Smooth muscle cell (in vitro differentiated cells): ENCODE measurements around the gene TRAF5. TPM values are rescaled to one million over a fixed set of nuclear protein-coding genes. Genes with fewer than 3 reads are reported as not detected.

Source experiments
- DNase-seq: peaks from one replicate; lab custom pipeline; 2025; ENCODE audit not compliant: unreplicated experiment; lab: John Stamatoyannopoulos, UW
- H2AFZ ChIP-seq: fragments of 200-600 bp; sonication (generic); 2 replicates; pipeline ENCODE4 v1.6.0; 2016; ENCODE audit warnings: antibody characterized with exemption, low read depth, mild to moderate bottlenecking
- H3F3A ChIP-seq: fragments of 200-600 bp; sonication (generic); 2 replicates; pipeline ENCODE4 v1.6.0; 2017; ENCODE audit warnings: antibody characterized with exemption, low read depth
- H3K27ac ChIP-seq: fragments of 200-600 bp; sonication (generic); 2 replicates; pipeline ENCODE4 v1.5.1; 2016; ENCODE audit warnings: low read depth, mild to moderate bottlenecking
- H3K27me3 ChIP-seq: fragments of 200-600 bp; sonication (generic); 2 replicates; pipeline ENCODE4 v1.6.1; 2016; ENCODE audit warnings: low read depth, mild to moderate bottlenecking
- H3K36me3 ChIP-seq: fragments of 200-600 bp; sonication (generic); 2 replicates; pipeline ENCODE4 v1.5.1; 2016; ENCODE audit warnings: low read depth
- H3K4me1 ChIP-seq: fragments of 200-600 bp; sonication (generic); 2 replicates; pipeline ENCODE4 v1.5.1; 2016; ENCODE audit warnings: low read depth
- H3K4me2 ChIP-seq: fragments of 200-600 bp; sonication (generic); 2 replicates; pipeline ENCODE4 v1.6.0; 2016; ENCODE audit warnings: mild to moderate bottlenecking
- H3K4me3 ChIP-seq: fragments of 200-600 bp; sonication (generic); 2 replicates; pipeline ENCODE4 v1.5.1; 2016; ENCODE audit warnings: mild to moderate bottlenecking
- H3K79me2 ChIP-seq: fragments of 200-600 bp; sonication (generic); 2 replicates; pipeline ENCODE4 v1.6.0; 2016; ENCODE audit warnings: low read depth, mild to moderate bottlenecking
- H3K9ac ChIP-seq: fragments of 200-600 bp; sonication (generic); 2 replicates; pipeline ENCODE4 v1.6.0; 2016; ENCODE audit warnings: low read depth
- H3K9me3 ChIP-seq: fragments of 200-600 bp; sonication (generic); replicated peaks from 2 replicates; pipeline ENCODE4 v1.5.1; 2016; ENCODE audit warnings: low read depth
- H4K20me1 ChIP-seq: fragments of 200-600 bp; sonication (generic); 2 replicates; pipeline ENCODE4 v1.6.0; 2016; ENCODE audit warnings: low read depth
- CTCF ChIP-seq: fragments of 200-600 bp; sonication (generic); IDR thresholded peaks from 2 replicates; pipeline ENCODE4 v1.5.1; 2017; ENCODE audit warnings: borderline replicate concordance, mild to moderate bottlenecking, antibody characterized with exemption; ENCODE audit not compliant: insufficient read depth, poor library complexity, severe bottlenecking
- WGBS: methylation state at CpG from one replicate; pipeline ENCODE4 v1.1.7; 2016; ENCODE audit warnings: low lambda C conversion rate; 5-methylcytosine and 5-hydroxymethylcytosine counted together
- polyA plus RNA-seq: library from polyadenylated mRNA; unstranded; fragments of >200 nt; fragmentation: Nextera tagmentation; extraction: Ambion mirVana; gene quantifications from 2 replicates; pipeline ENCODE4 v1.2.1, GENCODE V29; 2016
- total RNA-seq: library from RNA; depleted of rRNA; stranded (reverse); fragments of >200 nt; gene quantifications from 2 replicates; pipeline ENCODE4 v1.2.3, GENCODE V29; 2014

TRAF5 gene
- total and polyA plus RNA-seq, 2 experiments from 2014 or later = 6.1 to 15.0 TPM

GRCh38 chr1:211377539-211378450 is 51.2 kb downstream of the TRAF5 start:
- H4K20me1 ChIP-seq = no peaks in the 10 kb centered on the region
- H3K27me3 ChIP-seq = no peaks in the 10 kb centered on the region
- no peak overlapping the region for H2AFZ ChIP-seq
- no peaks in the 10 kb centered on the region for H3K9me3 ChIP-seq
- peak overlapping the region; percentile 74 for H3K27ac ChIP-seq
- WGBS = 89% methylated on average over 4 of the region's 4 CpGs
- H3F3A ChIP-seq = no peaks in the 10 kb centered on the region
- TF ChIP-seq CTCF = no peak
- H3K4me1 ChIP-seq = peaks cover 9% of the 10 kb centered on the region
- peaks cover 5% of the 10 kb centered on the region for H3K36me3 ChIP-seq
- peak overlapping the region; percentile 53 for H3K9ac ChIP-seq
- H3K79me2 ChIP-seq = no peaks in the 10 kb centered on the region
- no peak overlapping the region for H3K4me3 ChIP-seq
- no peak for DNase-seq
- no peak overlapping the region for H3K4me2 ChIP-seq

- Histone ChIP-seq H3K4me1 (peaks cover 14% of the 10 kb centered on the region), H3F3A (no peaks in the 10 kb centered on the region), H3K9ac (no peak overlapping the region), H3K27me3 (no peaks in the 10 kb centered on the region), H3K4me3 (no peak overlapping the region), H3K79me2 (no peaks in the 10 kb centered on the region), H3K27ac (peak overlapping the region; percentile 74), H3K4me2 (no peak overlapping the region), H3K36me3 (peaks cover 5% of the 10 kb centered on the region), H3K9me3 (no peaks in the 10 kb centered on the region), H4K20me1 (no peaks in the 10 kb centered on the region), H2AFZ (no peak overlapping the region)
- 43% methylated on average over 4 of the region's 4 CpGs for WGBS
- no peak for DNase-seq
- TF ChIP-seq CTCF = no peak
Measured at GRCh38 chr1:211378844-211379243, 52.2 kb downstream of the TRAF5 start.

- no peak overlapping the region for H3K9ac ChIP-seq
- H3K4me2 ChIP-seq = no peak overlapping the region
- H3K27me3 ChIP-seq = no peaks in the 10 kb centered on the region
- TF ChIP-seq CTCF = no peak
- H3K36me3 ChIP-seq = peaks cover 5% of the 10 kb centered on the region
- H3K79me2 ChIP-seq = no peaks in the 10 kb centered on the region
- no peak overlapping the region for H3K27ac ChIP-seq
- no peak for DNase-seq
- H3F3A ChIP-seq = no peaks in the 10 kb centered on the region
- no peak overlapping the region for H2AFZ ChIP-seq
- no peak overlapping the region for H3K4me3 ChIP-seq
- no peaks in the 10 kb centered on the region for H3K9me3 ChIP-seq
- peaks cover 15% of the 10 kb centered on the region for H3K4me1 ChIP-seq
- no peaks in the 10 kb centered on the region for H4K20me1 ChIP-seq
Measured at GRCh38 chr1:211379446-211379845, 52.8 kb downstream of the TRAF5 start.
